HG03565 (cell line): ENCODE data around the gene ERI3.
"Not testable (repeated sequence)": the region's sequence is repeated elsewhere in the genome, so short reads cannot be mapped to it uniquely, and the experiment has no call there.

Experiments
- ATAC-seq: cut with Tn5 transposase; IDR thresholded peaks from one replicate; pipeline ENCODE4 v1.9.1; 2021; ENCODE audit warnings: mild to moderate bottlenecking, moderate library complexity; ENCODE audit not compliant: unreplicated experiment

Gene ERI3

GRCh38 chr1:44217809-44218410 is 137.1 kb downstream of the ERI3 start:
- ATAC-seq, result peak; percentile 36

- ATAC-seq, result peak; percentile 62
Observed at GRCh38 chr1:44213222-44214112, 141.6 kb downstream of the ERI3 start, which contains the start of gene DMAP1. TSS of gene DMAP1 (plus strand) at chr1:44213471. CDS start at chr1:44213754, 283 bp downstream.

GRCh38 chr1:44212355-44213221 is 142.5 kb downstream of the ERI3 start:
- no peak for ATAC-seq

DNA sequence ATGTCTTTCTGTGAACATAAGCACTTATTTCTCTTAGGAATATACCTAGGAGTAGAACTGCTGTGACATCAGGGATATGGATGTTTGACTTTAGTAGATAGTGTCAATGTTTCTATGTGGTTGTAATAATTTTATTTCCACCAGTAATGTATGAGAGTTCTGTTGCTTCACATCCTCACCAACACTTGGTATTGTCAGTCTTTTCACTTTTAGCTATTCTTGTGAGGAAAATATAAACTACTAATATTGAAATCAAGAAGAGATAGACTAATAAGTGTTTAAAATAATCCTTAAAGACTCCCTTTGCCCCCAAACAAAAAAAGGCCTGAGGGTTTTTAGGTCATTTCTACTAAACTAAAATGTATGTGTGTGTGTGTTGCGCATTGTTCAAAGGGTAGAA is 144.5 kb downstream of the ERI3 start:
- ATAC-seq, result no peak

- no peak for ATAC-seq
Observed at GRCh38 chr1:44208226-44208625, 146.8 kb downstream of the ERI3 start.

- not testable (repeated sequence) for ATAC-seq
Observed at GRCh38 chr1:44206545-44206944, 148.5 kb downstream of the ERI3 start.

DNA sequence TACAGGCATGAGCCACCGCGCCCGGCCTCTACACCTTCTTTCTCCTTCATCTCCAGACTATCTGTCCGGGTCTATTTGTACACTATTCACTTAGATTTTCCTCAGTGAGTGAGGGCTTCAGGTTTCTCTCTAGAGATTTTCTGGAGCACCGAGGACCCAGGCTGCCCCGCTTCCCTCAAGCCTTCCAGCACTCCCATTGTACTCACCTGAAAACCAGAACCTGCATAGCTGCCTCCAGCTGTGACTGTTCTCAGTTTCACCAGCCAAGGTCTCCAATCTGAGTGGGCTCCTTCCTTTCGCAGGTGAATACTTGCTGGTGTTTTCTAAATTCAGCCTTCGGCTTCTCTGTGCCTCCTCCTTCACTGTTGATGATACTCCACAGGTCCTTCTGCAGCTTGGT is 154.7 kb downstream of the ERI3 start:
- ATAC-seq, result no peak

DNA sequence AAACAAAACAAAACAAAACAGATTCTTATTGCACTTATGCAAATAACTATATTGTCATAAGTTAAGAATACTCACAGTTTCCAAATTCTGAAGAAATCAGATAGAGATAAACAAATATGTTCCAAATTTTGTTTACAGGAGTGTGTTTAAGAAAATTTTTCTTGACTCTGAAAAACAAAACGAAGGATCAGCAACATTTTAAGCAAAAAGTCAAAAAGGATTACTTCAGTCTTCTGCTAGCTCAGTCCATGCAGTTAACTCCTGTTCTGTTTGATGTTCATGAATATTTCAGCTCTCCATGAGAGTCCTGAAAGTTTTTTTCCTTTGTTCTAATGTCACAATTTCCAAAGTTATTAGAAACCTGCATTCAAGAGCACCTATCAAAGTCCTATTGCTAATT is 180.4 kb downstream of the ERI3 start:
- ATAC-seq, result no peak
